ENCODE data around the gene CACNB4. TPM values are rescaled to one million over a fixed set of nuclear protein-coding genes. Genes with fewer than 3 reads are reported as not detected.

The CACNB4 gene
- total and polyA plus RNA-seq, 9 of the 15 experiments (the other 6 are each of a cell fraction or from before 2014, with no cell fraction given) = 0.01 to 0.20 (median 0.04) TPM; not detected in 1

DNA sequence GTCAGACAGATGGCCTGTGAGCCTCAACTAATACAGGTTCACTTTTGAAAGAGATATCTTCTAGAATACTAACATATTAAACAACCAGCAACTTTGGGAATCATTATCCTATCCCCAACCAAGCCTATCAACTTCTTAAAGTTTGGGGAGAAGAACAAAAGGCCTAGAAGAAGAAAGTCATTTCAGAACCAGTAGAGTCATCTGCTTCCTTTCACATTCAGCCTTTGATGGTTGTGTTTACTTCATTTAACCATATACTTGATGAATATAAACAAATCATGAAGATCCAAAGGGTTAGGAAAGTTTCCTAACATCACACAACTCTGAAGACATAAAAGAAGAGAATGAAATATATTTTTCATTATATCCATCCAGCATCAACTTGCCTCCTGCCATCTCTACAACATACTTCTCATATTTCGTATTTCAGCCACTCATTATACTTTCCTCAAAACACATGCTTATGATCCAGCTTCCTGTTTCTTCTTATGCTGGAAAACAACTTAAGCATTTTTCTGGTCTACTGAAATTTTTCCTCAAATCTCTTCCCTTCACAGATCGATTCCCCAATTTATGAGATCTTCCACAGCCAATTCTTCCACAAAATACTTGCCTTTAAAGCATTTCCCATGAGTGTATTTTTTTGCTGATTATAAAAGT, 114.3 kb downstream of the CACNB4 start (continued):
- TF ChIP-seq ZFX (CRISPR knock-in tag; IDR thresholded peaks at IDR 0.05) = no peak
- no peak for TF ChIP-seq SREBF1 (IDR thresholded peaks at IDR 0.05; ENCODE audit: borderline replicate concordance, low read depth, low read length)

DNA sequence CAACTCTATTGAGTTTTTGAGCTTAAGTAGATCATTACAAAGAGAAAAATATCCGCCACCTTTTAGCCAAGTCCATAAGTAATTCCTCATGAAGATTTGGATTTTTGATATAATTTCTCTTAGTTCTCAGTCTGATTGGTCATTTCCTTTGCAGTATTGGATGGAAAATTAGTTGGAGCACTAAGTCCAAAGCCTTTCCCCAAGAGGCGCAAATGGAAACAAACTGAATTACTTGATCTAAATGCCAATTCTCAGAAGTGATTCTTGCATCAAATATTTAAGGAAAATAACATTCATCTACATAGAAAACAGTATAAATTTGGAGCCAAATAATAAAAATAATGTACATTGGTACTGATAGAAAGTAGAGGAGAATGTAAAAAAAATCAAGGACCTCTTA, 115.6 kb downstream of the CACNB4 start:
- ATAC-seq (no peak), DNase-seq (ENCODE audit: extremely low read depth in 1 of 4, low spot score in 3 of 4) (no peak), FAIRE-seq (no peak)
- peaks cover 2 to 6% of the 10 kb centered on the region in 2 experiments; a peak in 3 of 5 replicates for H3K27me3 ChIP-seq (ENCODE audit: control insufficient read depth in 2 of 2, insufficient read depth in 2 of 2, low read length in 2 of 2)
- H3K9ac ChIP-seq (ENCODE audit: insufficient read depth in 1 of 2, low read depth in 2 of 2, low read length in 2 of 2) = no peak overlapping the region
- no peak overlapping the region for H3K27ac ChIP-seq (ENCODE audit: extremely low read depth, low read depth, low read length)
- POLR2A ChIA-PET = interaction anchor here (0.7 to 1.3 kb wide), 2 partner anchors 10 to 54 kb away, joined by 3 to 4 read pairs; no protein-coding TSS in a partner anchor
- H3K79me2 ChIP-seq (ENCODE audit: control insufficient read depth, insufficient read depth, low read length) = no peaks in the 10 kb centered on the region
- H4K20me1 ChIP-seq (replicated peaks; ENCODE audit: control insufficient read depth, insufficient read depth, low read length) = no peaks in the 10 kb centered on the region
- H3K4me2 ChIP-seq (ENCODE audit: insufficient read depth, low read length) = no peak overlapping the region
- H3K36me3 ChIP-seq (ENCODE audit: control insufficient read depth, insufficient read depth, low read length) = no peaks in the 10 kb centered on the region
- 2% methylated on average over 2 of the region's 2 CpGs for WGBS (ENCODE audit: insufficient coverage, low coverage, missing lambda C conversion rate)
- in situ Hi-C loops (cut with MboI) = no loop called here
- H3K4me1 ChIP-seq (replicated peaks in 1 of 2; ENCODE audit: control insufficient read depth in 2 of 2, insufficient read depth in 2 of 2, low read length in 2 of 2) = no peaks in the 10 kb centered on the region
- no peak overlapping the region for H3K4me3 ChIP-seq
- intact Hi-C loops (cut with micrococcal nuclease) = no loop called here
- H3K9me1 ChIP-seq (ENCODE audit: control insufficient read depth, insufficient read depth, low read length) = no peaks in the 10 kb centered on the region
- BruUV-seq (replicated peaks) = no TSS peak
- CTCF ChIA-PET (ENCODE audit: low intra/inter-chr PET ratio) = no interaction called here
- no peak overlapping the region for H2AFZ ChIP-seq (ENCODE audit: low read depth, low read length)
- no peaks in the 10 kb centered on the region for H3K9me3 ChIP-seq (replicated peaks; ENCODE audit: control insufficient read depth, insufficient read depth, low read depth, low read length)
- TF ChIP-seq TCF7 (IDR thresholded peaks at IDR 0.05; ENCODE audit: borderline replicate concordance) (no peak), CBX2 (IDR thresholded peaks at IDR 0.05; ENCODE audit: insufficient read depth, low read length, poor library complexity, severe bottlenecking) (no peak), ILK (tag; IDR thresholded peaks at IDR 0.05; ENCODE audit: borderline replicate concordance, low read depth) (no peak), BACH1 (tag; IDR thresholded peaks at IDR 0.05) (no peak), BRD4 (IDR thresholded peaks at IDR 0.05) (no peak), CREB1 (IDR thresholded peaks at IDR 0.05) (no peak), CREB1 (CRISPR knock-in tag; IDR thresholded peaks at IDR 0.05) (no peak), FOSL1 (tag; conservative IDR thresholded peaks at IDR 0.05) (no peak), ZNF324 (CRISPR knock-in tag; IDR thresholded peaks at IDR 0.05) (no peak), ZNF717 (CRISPR knock-in tag; IDR thresholded peaks at IDR 0.05) (no peak), ZNF316 (IDR thresholded peaks at IDR 0.05) (no peak), POLR3G (IDR thresholded peaks at IDR 0.05; ENCODE audit: extremely low read depth, insufficient read length, insufficient replicate concordance) (no peak), HNRNPK (IDR thresholded peaks at IDR 0.05; ENCODE audit: low read depth, low read length, poor library complexity, severe bottlenecking) (no peak)
- TF ChIP-seq, protein P1, sequence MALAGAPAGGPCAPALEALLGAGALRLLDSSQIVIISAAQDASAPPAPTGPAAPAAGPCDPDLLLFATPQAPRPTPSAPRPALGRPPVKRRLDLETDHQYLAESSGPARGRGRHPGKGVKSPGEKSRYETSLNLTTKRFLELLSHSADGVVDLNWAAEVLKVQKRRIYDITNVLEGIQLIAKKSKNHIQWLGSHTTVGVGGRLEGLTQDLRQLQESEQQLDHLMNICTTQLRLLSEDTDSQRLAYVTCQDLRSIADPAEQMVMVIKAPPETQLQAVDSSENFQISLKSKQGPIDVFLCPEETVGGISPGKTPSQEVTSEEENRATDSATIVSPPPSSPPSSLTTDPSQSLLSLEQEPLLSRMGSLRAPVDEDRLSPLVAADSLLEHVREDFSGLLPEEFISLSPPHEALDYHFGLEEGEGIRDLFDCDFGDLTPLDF (CRISPR knock-in tag; IDR thresholded peaks at IDR 0.05) = no peak
- TF ChIP-seq, protein P2, sequence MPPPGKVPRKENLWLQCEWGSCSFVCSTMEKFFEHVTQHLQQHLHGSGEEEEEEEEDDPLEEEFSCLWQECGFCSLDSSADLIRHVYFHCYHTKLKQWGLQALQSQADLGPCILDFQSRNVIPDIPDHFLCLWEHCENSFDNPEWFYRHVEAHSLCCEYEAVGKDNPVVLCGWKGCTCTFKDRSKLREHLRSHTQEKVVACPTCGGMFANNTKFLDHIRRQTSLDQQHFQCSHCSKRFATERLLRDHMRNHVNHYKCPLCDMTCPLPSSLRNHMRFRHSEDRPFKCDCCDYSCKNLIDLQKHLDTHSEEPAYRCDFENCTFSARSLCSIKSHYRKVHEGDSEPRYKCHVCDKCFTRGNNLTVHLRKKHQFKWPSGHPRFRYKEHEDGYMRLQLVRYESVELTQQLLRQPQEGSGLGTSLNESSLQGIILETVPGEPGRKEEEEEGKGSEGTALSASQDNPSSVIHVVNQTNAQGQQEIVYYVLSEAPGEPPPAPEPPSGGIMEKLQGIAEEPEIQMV (tag; conservative IDR thresholded peaks at IDR 0.05; ENCODE audit: low read depth) = no peak

All from K562 (cell line).